GM12892 (cell line): Measurements from ENCODE around the gene ROCK2.

Experiments used
- POLR2A ChIP-seq: IDR thresholded peaks from 2 replicates; pipeline ENCODE4 v1.6.1; 2011; ENCODE audit warnings: low read depth, low read length, control low read depth
- POLR2AphosphoS5 ChIP-seq: IDR thresholded peaks from 2 replicates; pipeline ENCODE4 v1.6.1; 2011; ENCODE audit warnings: low read depth, low read length, control low read depth

- TF ChIP-seq POLR2A (no peak), POLR2AphosphoS5 (no peak)
Measured at GRCh38 chr2:11305958-11306357, 38.5 kb downstream of the ROCK2 start.
